Measurements from ENCODE around the gene ONECUT1. TPM values are rescaled to one million over a fixed set of nuclear protein-coding genes. Genes with fewer than 3 reads are reported as not detected.
A peak's percentile ranks its signal among the peaks of the same experiment; 100 is the strongest.

The ONECUT1 gene
- total RNA-seq, 1 donor from 2014 or later: 0.32 TPM

GRCh38 chr15:52797625-52798501 is 7.7 kb upstream of the ONECUT1 start:
- Mint-ChIP-seq H3K9me3 (ENCODE audit: unreplicated experiment) (peaks cover 17% of the 10 kb centered on the region), H3K27ac (ENCODE audit: unreplicated experiment) (no peak overlapping the region), H3K36me3 (ENCODE audit: low read depth, unreplicated experiment) (peaks cover 2% of the 10 kb centered on the region), H3K4me1 (ENCODE audit: low read depth, unreplicated experiment) (no peaks in the 10 kb centered on the region), H3K4me3 (ENCODE audit: unreplicated experiment) (no peak overlapping the region), H3K27me3 (ENCODE audit: low read depth, unreplicated experiment) (peaks cover 98% of the 10 kb centered on the region)
- peak; percentile 78 for TF ChIP-seq EZH2 (IDR thresholded peaks at IDR 0.05; ENCODE audit: insufficient read depth, low read length)
- no peak for TF ChIP-seq CTCF (IDR thresholded peaks at IDR 0.05; ENCODE audit: insufficient read depth, low read depth, low read length)
- H3K4me3 ChIP-seq (ENCODE audit: insufficient read depth, low read depth, low read length): no peak overlapping the region
- no peaks in the 10 kb centered on the region for H3K4me1 ChIP-seq (ENCODE audit: insufficient read depth, low read length)
- H3K9me3 ChIP-seq (ENCODE audit: insufficient read depth, low read depth, low read length): peaks cover 9% of the 10 kb centered on the region
- no peak overlapping the region for H2AFZ ChIP-seq (ENCODE audit: low read depth, low read length)
- DNase-seq (ENCODE audit: low read depth): no peak
- peaks cover 100% of the 10 kb centered on the region for H3K27me3 ChIP-seq (ENCODE audit: insufficient read depth, low read length)
- no peak overlapping the region for H3K4me2 ChIP-seq (ENCODE audit: low read length)
- no peaks in the 10 kb centered on the region for H3K79me2 ChIP-seq (ENCODE audit: insufficient read depth, low read length)
- H3K9ac ChIP-seq (ENCODE audit: low read length): no peak overlapping the region
- no peak for FAIRE-seq
- no peak overlapping the region for H3K27ac ChIP-seq (ENCODE audit: low read depth, low read length)
- H3K36me3 ChIP-seq (ENCODE audit: insufficient read depth, low read length): no peaks in the 10 kb centered on the region
- no peaks in the 10 kb centered on the region for H4K20me1 ChIP-seq (ENCODE audit: insufficient read depth, low read length)

- no peaks in the 10 kb centered on the region for H4K20me1 ChIP-seq (ENCODE audit: insufficient read depth, low read length)
- H3K79me2 ChIP-seq (ENCODE audit: insufficient read depth, low read length): no peaks in the 10 kb centered on the region
- H3K36me3 ChIP-seq (ENCODE audit: insufficient read depth, low read length): no peaks in the 10 kb centered on the region
- H3K4me1 ChIP-seq (ENCODE audit: insufficient read depth, low read length): no peaks in the 10 kb centered on the region
- Mint-ChIP-seq H3K9me3 (ENCODE audit: unreplicated experiment) (peaks cover 18% of the 10 kb centered on the region), H3K27me3 (ENCODE audit: low read depth, unreplicated experiment) (peaks cover 98% of the 10 kb centered on the region), H3K4me3 (ENCODE audit: unreplicated experiment) (no peak overlapping the region), H3K4me1 (ENCODE audit: low read depth, unreplicated experiment) (no peaks in the 10 kb centered on the region), H3K36me3 (ENCODE audit: low read depth, unreplicated experiment) (peaks cover 2% of the 10 kb centered on the region), H3K27ac (ENCODE audit: unreplicated experiment) (no peak overlapping the region)
- FAIRE-seq (no peak), DNase-seq (ENCODE audit: low read depth) (no peak)
- peaks cover 99% of the 10 kb centered on the region for H3K27me3 ChIP-seq (ENCODE audit: insufficient read depth, low read length)
- H3K9me3 ChIP-seq (ENCODE audit: insufficient read depth, low read depth, low read length): peaks cover 9% of the 10 kb centered on the region
- H3K27ac ChIP-seq (ENCODE audit: low read depth, low read length): no peak overlapping the region
- no peak for TF ChIP-seq CTCF (IDR thresholded peaks at IDR 0.05; ENCODE audit: insufficient read depth, low read depth, low read length)
- TF ChIP-seq EZH2 (IDR thresholded peaks at IDR 0.05; ENCODE audit: insufficient read depth, low read length): no peak
- H2AFZ ChIP-seq (ENCODE audit: low read depth, low read length): no peak overlapping the region
- no peak overlapping the region for H3K4me3 ChIP-seq (ENCODE audit: insufficient read depth, low read depth, low read length)
- H3K9ac ChIP-seq (ENCODE audit: low read length): no peak overlapping the region
- no peak overlapping the region for H3K4me2 ChIP-seq (ENCODE audit: low read length)
Observed at GRCh38 chr15:52796753-52797520, 6.8 kb upstream of the ONECUT1 start.
